Measurements from ENCODE around the gene BMF. TPM values are rescaled to one million over a fixed set of nuclear protein-coding genes. Genes with fewer than 3 reads are reported as not detected.

Gene BMF
- polyA plus RNA-seq, 3 donors, result 5.6 to 59.6 (median 6.5) TPM

- intact Hi-C loops (cut with micrococcal nuclease), result no loop called here
- H3K27ac Mint-ChIP-seq, result peak overlapping the region in 3 of 7 donors; percentile 3 to 50 (median 46)
- Histone ChIP-seq H2AFZ (ENCODE audit: insufficient read depth, low read depth, low read length, poor library complexity, severe bottlenecking) (no peak overlapping the region), H4K20me1 (ENCODE audit: insufficient read depth, low read length) (no peaks in the 10 kb centered on the region), H3K79me2 (ENCODE audit: insufficient read depth, low read length) (no peaks in the 10 kb centered on the region), H3K4me3 (replicated peaks in 1 of 3; ENCODE audit: low read depth in 2 of 3, low read length in 3 of 3) (no peak overlapping the region), H3K4me2 (replicated peaks; ENCODE audit: extremely low read depth, low read length, poor library complexity, severe bottlenecking) (no peak overlapping the region), H3K36me3 (replicated peaks in 1 of 2; ENCODE audit: control insufficient read depth in 1 of 2, insufficient read depth in 2 of 2, low read length in 2 of 2) (no peaks in the 10 kb centered on the region), H3K27ac (ENCODE audit: low read depth in 1 of 2, low read length in 2 of 2) (no peak overlapping the region), H3K9me3 (replicated peaks in 1 of 2; ENCODE audit: control insufficient read depth in 1 of 2, insufficient read depth in 1 of 2, low read length in 2 of 2) (no peaks in the 10 kb centered on the region), H3K27me3 (ENCODE audit: control insufficient read depth in 2 of 2, insufficient read depth in 2 of 2, low read length in 2 of 2) (no peaks in the 10 kb centered on the region), H3K9ac (ENCODE audit: insufficient read depth, low read length, poor library complexity, severe bottlenecking) (no peak overlapping the region), H3K4me1 (ENCODE audit: control insufficient read depth in 1 of 2, insufficient read depth in 2 of 2, low read length in 2 of 2) (peaks cover 68 to 78% of the 10 kb centered on the region in 2 donors)
- 98% methylated on average over 7 of the region's 12 CpGs for WGBS (ENCODE audit: insufficient coverage)
- peaks cover 73% of the 10 kb centered on the region for H3K4me1 Mint-ChIP-seq
- no peaks in the 10 kb centered on the region for H3K27me3 Mint-ChIP-seq (ENCODE audit: low read depth in 3 of 3)
- no peak for TF ChIP-seq CTCF (IDR thresholded peaks at IDR 0.05)
- H3K9me3 Mint-ChIP-seq, result peaks cover 0 to 4% (median 0%) of the 10 kb centered on the region in 7 donors
- no peak overlapping the region for H3K4me3 Mint-ChIP-seq
- peaks cover 2 to 5% of the 10 kb centered on the region in 2 donors for H3K36me3 Mint-ChIP-seq
- DNase-seq, result no peak
These were observed 57.8 kb downstream of the BMF start for GRCh38 chr15:40050788-40051470.

- DNase-seq, result peak in 1 of 3 donors; percentile 72
- H3K9me3 ChIP-seq (replicated peaks in 1 of 2; ENCODE audit: control insufficient read depth in 1 of 2, insufficient read depth in 1 of 2, low read length in 2 of 2), result no peaks in the 10 kb centered on the region
- H3K4me3 ChIP-seq (replicated peaks in 1 of 3; ENCODE audit: low read depth in 2 of 3, low read length in 3 of 3), result no peak overlapping the region
- intact Hi-C loops (cut with micrococcal nuclease), result loop anchor here (5.0 to 10.0 kb wide), 5 partner anchors 33 to 264 kb away; partner anchors contain the start of genes BMF (in 1 of the 2), BUB1B (in 1 of the 2) and FSIP1 (in 1 of the 2)
- H3K36me3 ChIP-seq (replicated peaks in 1 of 2; ENCODE audit: control insufficient read depth in 1 of 2, insufficient read depth in 2 of 2, low read length in 2 of 2), result no peaks in the 10 kb centered on the region
- H3K9ac ChIP-seq (ENCODE audit: insufficient read depth, low read length, poor library complexity, severe bottlenecking), result no peak overlapping the region
- Mint-ChIP-seq H3K4me1 (peaks cover 74% of the 10 kb centered on the region), H3K27me3 (ENCODE audit: low read depth in 3 of 3) (no peaks in the 10 kb centered on the region), H3K4me3 (no peak overlapping the region), H3K9me3 (peaks cover 0 to 4% (median 0%) of the 10 kb centered on the region in 7 donors), H3K36me3 (peaks cover 2 to 5% of the 10 kb centered on the region in 2 donors), H3K27ac (peak overlapping the region in 6 of 7 donors; percentile 6 to 96 (median 48))
- no peak overlapping the region for H2AFZ ChIP-seq (ENCODE audit: insufficient read depth, low read depth, low read length, poor library complexity, severe bottlenecking)
- H3K4me1 ChIP-seq (ENCODE audit: control insufficient read depth in 1 of 2, insufficient read depth in 2 of 2, low read length in 2 of 2), result peaks cover 61 to 76% of the 10 kb centered on the region in 2 donors
- H3K27ac ChIP-seq (ENCODE audit: low read depth in 1 of 2, low read length in 2 of 2), result peak overlapping the region; percentile 24 to 85
- H3K27me3 ChIP-seq (ENCODE audit: control insufficient read depth in 2 of 2, insufficient read depth in 2 of 2, low read length in 2 of 2), result no peaks in the 10 kb centered on the region
- no peak overlapping the region for H3K4me2 ChIP-seq (replicated peaks; ENCODE audit: extremely low read depth, low read length, poor library complexity, severe bottlenecking)
- no peaks in the 10 kb centered on the region for H3K79me2 ChIP-seq (ENCODE audit: insufficient read depth, low read length)
- no peak for TF ChIP-seq CTCF (IDR thresholded peaks at IDR 0.05)
- 88% methylated on average over 3 of the region's 3 CpGs for WGBS (ENCODE audit: insufficient coverage)
- no peaks in the 10 kb centered on the region for H4K20me1 ChIP-seq (ENCODE audit: insufficient read depth, low read length)
These were observed 59.7 kb downstream of the BMF start for GRCh38 chr15:40048926-40049475.

Measured in CD14-positive monocyte (primary cell).